HG03457 (cell line): ENCODE data around the gene CDCP1.
"Not testable (repeated sequence)": the region's sequence is repeated elsewhere in the genome, so short reads cannot be mapped to it uniquely, and the experiment has no call there.

Experiments
- ATAC-seq: cut with Tn5 transposase; IDR thresholded peaks from one replicate; pipeline ENCODE4 v1.9.1; 2021; ENCODE audit warnings: moderate number of reproducible peaks; ENCODE audit not compliant: unreplicated experiment

The CDCP1 gene

GRCh38 chr3:45060165-45060892 is 85.8 kb downstream of the CDCP1 start:
- ATAC-seq = no peak

- no peak for ATAC-seq
These were observed 87.0 kb downstream of the CDCP1 start for GRCh38 chr3:45059132-45059531.

- ATAC-seq = no peak
These were observed 88.6 kb downstream of the CDCP1 start for GRCh38 chr3:45057557-45057956.

GRCh38 chr3:45056608-45057301 is 89.4 kb downstream of the CDCP1 start:
- no peak for ATAC-seq

- ATAC-seq = no peak
These were observed 90.6 kb downstream of the CDCP1 start for GRCh38 chr3:45055411-45056143.

GRCh38 chr3:45055032-45055410 is 91.2 kb downstream of the CDCP1 start:
- ATAC-seq = no peak

GRCh38 chr3:45054196-45054857 is 91.9 kb downstream of the CDCP1 start:
- no peak for ATAC-seq

- not testable (repeated sequence) for ATAC-seq
These were observed 92.4 kb downstream of the CDCP1 start for GRCh38 chr3:45053805-45054195.

- ATAC-seq = no peak
These were observed 94.5 kb downstream of the CDCP1 start for GRCh38 chr3:45051685-45052084.

- ATAC-seq = no peak
These were observed 96.4 kb downstream of the CDCP1 start for GRCh38 chr3:45049807-45050206.

GRCh38 chr3:45048244-45048643 is 97.9 kb downstream of the CDCP1 start:
- ATAC-seq = no peak

- no peak for ATAC-seq
These were observed 102.4 kb downstream of the CDCP1 start for GRCh38 chr3:45043728-45044299.

- no peak for ATAC-seq
These were observed 104.0 kb downstream of the CDCP1 start for GRCh38 chr3:45042162-45042561.

- ATAC-seq = no peak
These were observed 104.5 kb downstream of the CDCP1 start for GRCh38 chr3:45041666-45042065.

- ATAC-seq = peak; percentile 55
These were observed 108.3 kb downstream of the CDCP1 start for GRCh38 chr3:45037720-45038455.

GRCh38 chr3:45035441-45036301 is 110.5 kb downstream of the CDCP1 start:
- ATAC-seq = no peak

GRCh38 chr3:45034612-45035252 is 111.4 kb downstream of the CDCP1 start:
- no peak for ATAC-seq

GRCh38 chr3:45033791-45034190 is 112.4 kb downstream of the CDCP1 start:
- ATAC-seq = no peak
